Upper lobe of left lung (tissue), 4 donors: ENCODE data around the gene LGALS4.

Experiments
- CTCF ChIP-seq, 6 experiments: fragments of 450-650 bp in 4 of 6; fragments of 200-600 bp in 2 of 6; sonication (generic) in 2 of 6; IDR thresholded peaks; one replicate each; pipeline ENCODE4 v1.5.1; 2016 to 2019; ENCODE audit warnings: antibody characterized with exemption in 6 of 6
- POLR2A ChIP-seq, 4 donors: fragments of 450-650 bp; IDR thresholded peaks; one replicate each; pipeline ENCODE4 v1.5.1; 2016 to 2017; ENCODE audit warnings: antibody characterized with exemption in 4 of 4, mild to moderate bottlenecking in 2 of 4

- TF ChIP-seq CTCF (IDR thresholded peaks at IDR 0.05) = no peak
- no peak for TF ChIP-seq POLR2A (IDR thresholded peaks at IDR 0.05)
Observed at GRCh38 chr19:38813323-38813722, 578 bp upstream of the LGALS4 start.
